ENCODE data around the gene JMJD1C. TPM values are rescaled to one million over a fixed set of nuclear protein-coding genes. Genes with fewer than 3 reads are reported as not detected.
"Not testable (repeated sequence)": the region's sequence is repeated elsewhere in the genome, so short reads cannot be mapped to it uniquely, and the experiment has no call there.

The JMJD1C gene
- total and polyA plus RNA-seq, 3 donors from 2014 or later = 29.7 to 111 (median 94.6) TPM

- no peak for TF ChIP-seq CTCF (IDR thresholded peaks at IDR 0.05)
- no peak for TF ChIP-seq POLR2A (IDR thresholded peaks at IDR 0.05)
- H3K27ac ChIP-seq = no peak overlapping the region
- no peaks in the 10 kb centered on the region for H3K9me3 ChIP-seq
- DNase-seq = no peak
- intact Hi-C loops (cut with DNase I; ENCODE audit: low total_unique reads) = no loop called here
- H3K4me3 ChIP-seq = no peak overlapping the region
- no peaks in the 10 kb centered on the region for H3K27me3 ChIP-seq
- WGBS, 2 donors = 78 to 91% methylated on average over 1 of the region's 1 CpG
- H3K4me1 ChIP-seq = no peaks in the 10 kb centered on the region
- no peaks in the 10 kb centered on the region for H3K36me3 ChIP-seq (ENCODE audit: low read depth, missing control alignments)
Observed at GRCh38 chr10:63498665-63499064, 32.9 kb upstream of the JMJD1C start.

GRCh38 chr10:63497321-63497720 lies 31.5 kb upstream of the JMJD1C start:
- TF ChIP-seq CTCF (IDR thresholded peaks at IDR 0.05) (no peak), POLR2A (IDR thresholded peaks at IDR 0.05) (no peak)
- DNase-seq = no peak

GRCh38 chr10:63496561-63496960 lies 30.8 kb upstream of the JMJD1C start:
- DNase-seq = no peak
- 75 to 88% methylated on average over 1 of the region's 1 CpG for WGBS, 2 donors
- no peak overlapping the region for H3K27ac ChIP-seq
- TF ChIP-seq CTCF (IDR thresholded peaks at IDR 0.05) (no peak), POLR2A (IDR thresholded peaks at IDR 0.05) (no peak)
- no peak overlapping the region for H3K4me3 ChIP-seq
- H3K9me3 ChIP-seq = no peaks in the 10 kb centered on the region
- intact Hi-C loops (cut with DNase I; ENCODE audit: low total_unique reads) = no loop called here
- no peaks in the 10 kb centered on the region for H3K36me3 ChIP-seq (ENCODE audit: low read depth, missing control alignments)
- H3K4me1 ChIP-seq = no peaks in the 10 kb centered on the region
- H3K27me3 ChIP-seq = no peaks in the 10 kb centered on the region

More at GRCh38 chr10:63497321-63497720, 31.5 kb upstream of the JMJD1C start:
- Histone ChIP-seq H3K36me3 (ENCODE audit: low read depth, missing control alignments) (no peaks in the 10 kb centered on the region), H3K4me1 (no peaks in the 10 kb centered on the region), H3K27me3 (no peaks in the 10 kb centered on the region), H3K4me3 (no peak overlapping the region), H3K9me3 (no peaks in the 10 kb centered on the region), H3K27ac (no peak overlapping the region)
- WGBS, 2 donors = 68 to 69% methylated on average over 1 of the region's 1 CpG
- intact Hi-C loops (cut with DNase I; ENCODE audit: low total_unique reads) = no loop called here

GRCh38 chr10:63494951-63495350 lies 29.2 kb upstream of the JMJD1C start:
- WGBS, 2 donors = 94% methylated on average over 2 of the region's 2 CpGs
- DNase-seq = no peak
- Histone ChIP-seq H3K4me3 (no peak overlapping the region), H3K27ac (no peak overlapping the region), H3K4me1 (no peaks in the 10 kb centered on the region), H3K27me3 (no peaks in the 10 kb centered on the region), H3K36me3 (ENCODE audit: low read depth, missing control alignments) (no peaks in the 10 kb centered on the region), H3K9me3 (no peaks in the 10 kb centered on the region)
- TF ChIP-seq CTCF (IDR thresholded peaks at IDR 0.05) (no peak), POLR2A (IDR thresholded peaks at IDR 0.05) (no peak)
- intact Hi-C loops (cut with DNase I; ENCODE audit: low total_unique reads) = no loop called here

- intact Hi-C loops (cut with DNase I; ENCODE audit: low total_unique reads) = no loop called here
- H3K36me3 ChIP-seq (ENCODE audit: low read depth, missing control alignments) = no peaks in the 10 kb centered on the region
- DNase-seq = no peak
- no peak overlapping the region for H3K4me3 ChIP-seq
- no peak for TF ChIP-seq CTCF (IDR thresholded peaks at IDR 0.05)
- no peak for TF ChIP-seq POLR2A (IDR thresholded peaks at IDR 0.05)
- no peak overlapping the region for H3K27ac ChIP-seq
- 87 to 97% methylated on average over 4 of the region's 4 CpGs for WGBS, 2 donors
- H3K4me1 ChIP-seq = no peaks in the 10 kb centered on the region
- no peaks in the 10 kb centered on the region for H3K9me3 ChIP-seq
- no peaks in the 10 kb centered on the region for H3K27me3 ChIP-seq
Observed at GRCh38 chr10:63493004-63493403, 27.2 kb upstream of the JMJD1C start.

GRCh38 chr10:63492317-63492690 lies 26.5 kb upstream of the JMJD1C start:
- DNase-seq; H3K36me3 ChIP-seq (ENCODE audit: low read depth, missing control alignments); H3K4me3 ChIP-seq; H3K4me1 ChIP-seq; H3K9me3 ChIP-seq; intact Hi-C loops (cut with DNase I; ENCODE audit: low total_unique reads); H3K27me3 ChIP-seq: not testable (repeated sequence)
- WGBS, 2 donors = 66 to 68% methylated on average over 6 of the region's 6 CpGs
- H3K27ac ChIP-seq = peak overlapping the region in 1 of 2 donors; percentile 50
